GM12892 (cell line): ENCODE measurements around the gene CSF1.

Experiments
- POLR2A ChIP-seq: IDR thresholded peaks from 2 replicates; pipeline ENCODE4 v1.6.1; 2011; ENCODE audit warnings: low read depth, low read length, control low read depth
- POLR2AphosphoS5 ChIP-seq: IDR thresholded peaks from 2 replicates; pipeline ENCODE4 v1.6.1; 2011; ENCODE audit warnings: low read depth, low read length, control low read depth
- TAF1 ChIP-seq: IDR thresholded peaks from 2 replicates; pipeline ENCODE4 v1.6.1; 2011; ENCODE audit warnings: low read depth, mild to moderate bottlenecking, control low read depth, low read length, borderline replicate concordance

DNA sequence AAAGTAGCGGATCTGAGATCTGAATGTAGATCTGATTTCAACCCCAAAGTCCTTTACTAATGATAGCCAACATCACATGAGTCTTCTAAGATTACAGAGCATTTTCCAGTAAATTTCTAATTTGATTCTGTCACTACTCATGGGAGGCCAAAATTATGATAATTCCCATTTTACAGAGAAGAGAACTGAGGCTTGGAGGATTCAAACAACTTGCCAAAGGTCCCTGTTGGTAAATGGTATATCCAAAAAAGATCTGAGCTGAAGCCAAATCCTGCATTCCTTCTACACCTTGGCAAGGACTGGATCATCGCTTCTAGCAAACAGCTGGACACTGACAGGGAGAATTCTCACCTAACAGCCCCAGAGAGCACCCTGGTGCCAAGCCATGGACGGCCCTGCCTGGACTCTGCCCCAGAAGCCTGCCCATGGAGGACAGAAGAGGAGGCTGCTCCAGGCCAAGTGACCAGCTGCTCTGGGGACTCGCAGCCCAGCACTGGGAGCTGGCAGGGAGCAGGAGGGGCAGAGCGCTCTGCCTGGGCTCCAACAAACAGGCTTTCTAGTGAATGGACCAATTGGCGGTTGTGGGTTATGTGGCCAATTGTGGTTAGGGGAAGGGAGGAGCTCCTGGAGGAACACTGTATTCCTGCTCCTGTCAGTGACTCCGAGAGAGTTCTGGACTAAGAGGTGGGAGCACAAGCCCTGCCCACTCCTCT lies 6.4 kb upstream of the CSF1 start:
- TF ChIP-seq POLR2A (no peak), POLR2AphosphoS5 (no peak), TAF1 (no peak)
